Measurements from ENCODE around the gene PDE11A.

The PDE11A gene

GRCh38 chr2:177574356-177574755 is 498.2 kb downstream of the PDE11A start:
- no peak for DNase-seq (ENCODE audit: low read depth, low spot score)

All from iPS DF 19.7 (cell line).